Renal cortical epithelial cell (primary cell): ENCODE results near the gene GPRIN1. TPM values are rescaled to one million over a fixed set of nuclear protein-coding genes. Genes with fewer than 3 reads are reported as not detected.
"Not testable (repeated sequence)": the region's sequence is repeated elsewhere in the genome, so short reads cannot be mapped to it uniquely, and the experiment has no call there.

Source experiments
- DNase-seq: peaks from one replicate; pipeline ENCODE4 v3.0.0-alpha.2; 2011; ENCODE audit warnings: low read depth
- total RNA-seq: library from RNA; depleted of rRNA; stranded (reverse); fragments of >200 nt; gene quantifications from 2 replicates; pipeline ENCODE4 v1.2.3, GENCODE V29; 2014

The GPRIN1 gene
- total RNA-seq, 1 donor from 2014 or later: 13.2 TPM

- no peak for DNase-seq
Measured at GRCh38 chr5:176597417-176598389, 12.3 kb downstream of the GPRIN1 start.

DNA sequence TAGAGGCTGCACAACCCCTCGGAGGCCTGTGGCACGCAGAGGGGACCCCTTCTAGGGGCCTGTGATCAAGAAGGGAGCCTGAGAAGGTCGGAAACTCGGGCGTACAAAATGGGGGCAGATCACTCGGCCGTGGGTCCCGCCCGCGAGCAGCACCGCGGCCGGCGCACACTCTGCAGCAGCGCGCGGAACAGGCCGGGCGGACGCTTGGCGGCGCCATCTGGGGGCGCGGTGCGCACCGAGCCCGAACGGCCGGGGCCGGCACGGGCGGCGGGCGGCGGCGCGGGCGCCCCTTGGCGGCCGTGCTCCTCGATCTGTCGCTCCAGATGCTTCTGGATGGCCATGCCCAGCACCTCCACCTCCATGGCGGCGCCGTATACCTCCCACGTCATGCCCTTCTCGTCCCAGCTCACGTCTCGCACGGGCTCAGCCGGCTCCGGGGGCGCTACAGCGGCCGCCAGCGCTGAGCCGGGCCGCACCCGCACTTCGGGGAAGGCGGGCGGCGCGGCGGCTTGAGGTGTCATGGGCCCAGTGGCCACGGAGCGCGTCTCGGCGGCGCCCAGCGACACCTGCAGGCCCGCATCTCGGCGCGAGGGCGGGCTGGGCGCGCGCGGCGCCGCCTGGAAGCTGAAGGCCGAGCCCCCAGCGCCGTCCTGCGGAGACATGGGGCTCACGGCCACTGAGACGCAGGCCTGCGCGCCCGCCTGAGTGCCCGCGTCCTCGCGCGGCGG is 13.1 kb downstream of the GPRIN1 start:
- no peak for DNase-seq

- no peak for DNase-seq
Measured at GRCh38 chr5:176596069-176596644, 13.8 kb downstream of the GPRIN1 start.

DNA sequence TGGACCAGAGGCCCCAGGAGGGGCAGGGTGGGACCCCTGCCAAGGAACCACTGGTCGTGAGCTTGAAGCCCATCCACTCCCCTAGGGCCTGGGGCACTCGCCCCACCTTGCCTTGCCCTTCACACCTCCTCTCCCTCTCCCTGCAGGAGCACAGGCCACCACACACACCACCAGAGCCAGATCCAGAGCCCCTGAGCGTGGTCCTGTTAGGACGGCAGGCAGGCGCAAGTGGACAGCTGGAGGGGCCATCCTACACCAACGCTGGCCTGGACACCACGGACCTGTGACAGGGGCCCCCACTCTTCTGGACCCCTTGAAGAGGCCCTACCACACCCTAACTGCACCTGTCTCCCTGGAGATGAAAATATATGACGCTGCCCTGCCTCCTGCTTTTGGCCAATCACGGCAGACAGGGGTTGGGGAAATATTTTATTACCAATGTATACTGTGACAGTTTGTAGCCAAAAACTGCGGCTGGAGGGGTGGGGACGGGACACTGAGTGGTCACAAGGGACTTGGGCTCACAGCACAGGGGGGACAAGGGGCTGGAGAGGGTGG is 14.5 kb downstream of the GPRIN1 start:
- DNase-seq: no peak

DNA sequence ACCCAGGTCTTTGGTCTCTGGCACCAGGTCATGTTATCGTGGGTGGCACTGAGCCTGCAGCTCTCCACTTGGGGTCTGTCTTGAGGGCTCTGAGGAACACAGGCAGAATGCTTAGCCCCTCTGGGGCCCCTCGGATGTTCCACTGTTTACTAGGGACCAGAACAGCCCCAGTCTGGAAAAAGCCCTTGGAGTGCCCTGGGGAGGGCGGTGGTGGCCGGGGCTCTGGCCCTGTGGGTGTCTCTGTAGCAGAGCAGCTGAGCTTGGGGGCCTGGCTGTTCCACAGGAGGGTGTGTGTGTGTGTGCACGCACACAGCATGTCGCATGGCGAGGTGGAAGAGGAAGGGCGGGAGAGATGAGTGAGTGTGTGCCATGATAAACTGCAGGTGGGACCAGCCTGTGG is 15.4 kb downstream of the GPRIN1 start:
- no peak for DNase-seq

- no peak for DNase-seq
Measured at GRCh38 chr5:176593273-176593869, 16.6 kb downstream of the GPRIN1 start.

DNA sequence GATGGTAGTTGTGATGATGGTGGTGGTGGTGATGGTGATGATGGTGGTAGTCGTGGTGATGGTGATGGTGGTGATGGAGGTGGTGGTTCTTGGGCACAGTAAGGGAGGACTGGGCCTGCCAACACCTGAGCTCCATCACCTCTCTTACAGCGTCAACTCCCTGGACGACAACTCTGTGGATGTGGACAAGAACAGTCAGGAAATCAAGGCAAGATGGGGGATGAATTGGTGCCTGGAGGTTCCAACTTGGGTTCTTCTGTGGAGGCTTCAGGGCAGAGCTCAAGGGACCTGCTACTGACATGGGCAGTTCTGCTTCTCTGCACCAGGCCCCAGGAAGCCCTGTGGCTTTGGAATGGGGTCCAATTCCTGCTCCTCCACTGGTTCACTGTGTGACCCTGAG is 17.4 kb downstream of the GPRIN1 start:
- DNase-seq: no peak

DNA sequence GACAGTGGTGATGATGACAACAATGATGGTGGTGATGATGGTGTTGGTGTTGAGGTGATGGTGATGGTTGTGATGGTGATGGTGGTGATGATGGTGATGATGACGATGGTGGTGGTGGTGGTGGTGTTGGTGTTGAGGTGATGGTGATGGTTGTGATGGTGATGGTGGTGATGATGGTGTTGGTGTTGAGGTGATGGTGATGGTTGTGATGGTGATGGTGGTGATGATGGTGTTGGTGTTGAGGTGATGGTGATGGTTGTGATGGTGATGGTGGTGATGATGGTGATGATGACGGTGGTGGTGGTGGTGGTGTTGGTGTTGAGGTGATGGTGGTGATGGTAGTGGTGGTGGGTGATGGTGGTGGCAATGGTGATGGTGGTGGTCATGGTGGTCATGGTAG is 18.3 kb downstream of the GPRIN1 start:
- DNase-seq: not testable (repeated sequence)

DNA sequence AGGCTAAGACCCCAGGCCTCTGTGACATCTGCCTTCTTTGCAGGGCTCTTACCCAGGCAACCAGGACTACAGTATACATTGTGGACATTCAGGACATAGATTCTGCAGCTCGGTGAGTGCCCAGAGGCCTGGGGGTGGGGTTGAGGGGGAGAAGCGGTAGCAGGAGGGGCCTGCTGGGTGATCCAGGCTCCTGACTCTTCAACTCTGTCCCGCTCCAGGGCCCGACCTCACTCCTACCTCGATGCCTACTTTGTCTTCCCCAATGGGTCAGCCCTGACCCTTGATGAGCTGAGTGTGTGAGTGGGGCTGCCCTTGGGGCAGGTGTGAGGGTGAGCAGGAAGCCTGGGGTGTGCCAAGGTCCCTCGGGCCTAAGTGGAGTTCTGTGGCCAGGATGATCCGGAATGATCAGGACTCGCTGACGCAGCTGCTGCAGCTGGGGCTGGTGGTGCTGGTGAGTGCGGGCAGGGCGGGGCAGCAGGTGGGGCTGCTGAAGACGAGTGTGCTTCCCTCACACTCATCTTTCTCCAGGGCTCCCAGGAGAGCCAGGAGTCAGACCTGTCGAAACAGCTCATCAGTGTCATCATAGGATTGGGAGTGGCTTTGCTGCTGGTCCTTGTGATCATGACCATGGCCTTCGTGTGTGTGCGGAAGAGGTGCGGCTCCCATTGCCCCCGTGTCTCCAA is 19.8 kb downstream of the GPRIN1 start:
- DNase-seq: no peak

DNA sequence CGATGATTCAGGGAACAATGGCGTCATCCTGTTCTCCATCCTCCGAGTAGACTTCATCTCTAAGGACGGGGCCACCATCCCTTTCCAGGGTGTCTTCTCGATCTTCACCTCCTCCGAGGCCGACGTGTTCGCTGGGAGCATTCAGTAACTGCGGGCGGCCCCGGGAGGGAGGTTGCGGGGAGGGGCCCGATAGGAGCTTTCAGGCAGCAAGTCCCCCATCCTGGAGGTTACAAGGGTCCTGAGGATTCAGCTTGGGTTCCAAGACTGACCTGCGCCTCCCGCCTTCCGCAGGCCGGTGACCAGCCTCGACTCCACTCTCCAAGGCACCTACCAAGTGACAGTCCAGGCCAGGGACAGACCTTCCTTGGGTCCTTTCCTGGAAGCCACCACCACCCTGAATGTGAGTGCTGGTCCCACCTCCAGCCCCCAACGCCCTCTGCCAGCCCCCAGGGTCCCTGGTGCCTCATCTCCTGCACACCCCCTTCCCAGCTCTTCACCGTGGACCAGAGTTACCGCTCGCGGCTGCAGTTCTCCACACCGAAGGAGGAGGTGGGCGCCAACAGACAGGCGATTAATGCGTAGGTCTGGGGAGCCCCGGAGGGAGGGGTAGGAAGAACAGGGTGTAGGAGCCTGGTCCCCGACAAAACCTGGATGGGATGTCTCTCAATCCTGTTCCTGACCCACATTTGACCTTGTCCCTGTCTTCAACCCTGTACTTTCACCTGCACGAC is 20.8 kb downstream of the GPRIN1 start:
- DNase-seq: no peak

GRCh38 chr5:176588297-176588696 is 21.7 kb downstream of the GPRIN1 start:
- DNase-seq: no peak

- DNase-seq: no peak
Measured at GRCh38 chr5:176587398-176587797, 22.6 kb downstream of the GPRIN1 start.

DNA sequence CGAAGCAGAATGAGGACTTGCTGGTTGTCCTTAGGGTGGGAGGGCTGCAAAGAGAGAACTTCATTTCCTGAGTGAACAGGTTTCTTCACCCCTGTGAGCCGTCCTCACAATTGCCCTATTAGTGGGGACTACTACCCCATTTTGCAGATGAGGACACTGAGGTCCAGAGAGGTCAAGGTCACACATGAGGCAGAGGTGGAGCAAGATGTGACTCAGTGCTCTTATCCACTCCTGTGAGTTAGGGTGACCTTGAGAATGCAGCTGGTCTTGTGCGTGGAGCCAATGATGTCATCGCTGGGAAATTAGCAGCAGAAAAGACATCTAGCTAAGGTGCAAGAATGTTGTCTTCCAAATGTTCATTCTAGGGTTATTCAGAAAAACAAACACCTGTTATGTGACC is 26.9 kb downstream of the GPRIN1 start:
- no peak for DNase-seq

GRCh38 chr5:176581361-176581760 is 28.6 kb downstream of the GPRIN1 start:
- no peak for DNase-seq

DNA sequence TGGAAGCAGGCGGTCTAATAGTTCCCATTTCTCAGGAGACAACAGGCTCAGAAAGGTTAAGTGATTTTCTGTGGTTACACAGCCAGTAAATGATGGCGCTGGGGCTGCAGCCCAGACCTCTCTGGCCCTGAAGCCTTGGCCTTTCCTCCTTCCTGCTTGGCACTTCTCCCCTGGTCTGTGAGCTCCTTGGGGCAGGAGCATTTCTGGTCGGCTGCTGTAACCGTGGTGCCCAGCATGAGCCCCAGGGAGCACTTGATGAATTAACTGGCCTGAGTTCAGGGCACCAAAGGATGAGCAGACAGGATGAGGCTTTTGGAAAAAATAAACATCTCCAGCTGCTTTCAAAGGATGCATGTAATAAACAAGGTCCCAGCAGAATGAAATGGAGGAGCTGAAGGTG is 30.6 kb downstream of the GPRIN1 start:
- DNase-seq: no peak

- peak; percentile 49 for DNase-seq
Measured at GRCh38 chr5:176578391-176578808, 31.6 kb downstream of the GPRIN1 start.

DNA sequence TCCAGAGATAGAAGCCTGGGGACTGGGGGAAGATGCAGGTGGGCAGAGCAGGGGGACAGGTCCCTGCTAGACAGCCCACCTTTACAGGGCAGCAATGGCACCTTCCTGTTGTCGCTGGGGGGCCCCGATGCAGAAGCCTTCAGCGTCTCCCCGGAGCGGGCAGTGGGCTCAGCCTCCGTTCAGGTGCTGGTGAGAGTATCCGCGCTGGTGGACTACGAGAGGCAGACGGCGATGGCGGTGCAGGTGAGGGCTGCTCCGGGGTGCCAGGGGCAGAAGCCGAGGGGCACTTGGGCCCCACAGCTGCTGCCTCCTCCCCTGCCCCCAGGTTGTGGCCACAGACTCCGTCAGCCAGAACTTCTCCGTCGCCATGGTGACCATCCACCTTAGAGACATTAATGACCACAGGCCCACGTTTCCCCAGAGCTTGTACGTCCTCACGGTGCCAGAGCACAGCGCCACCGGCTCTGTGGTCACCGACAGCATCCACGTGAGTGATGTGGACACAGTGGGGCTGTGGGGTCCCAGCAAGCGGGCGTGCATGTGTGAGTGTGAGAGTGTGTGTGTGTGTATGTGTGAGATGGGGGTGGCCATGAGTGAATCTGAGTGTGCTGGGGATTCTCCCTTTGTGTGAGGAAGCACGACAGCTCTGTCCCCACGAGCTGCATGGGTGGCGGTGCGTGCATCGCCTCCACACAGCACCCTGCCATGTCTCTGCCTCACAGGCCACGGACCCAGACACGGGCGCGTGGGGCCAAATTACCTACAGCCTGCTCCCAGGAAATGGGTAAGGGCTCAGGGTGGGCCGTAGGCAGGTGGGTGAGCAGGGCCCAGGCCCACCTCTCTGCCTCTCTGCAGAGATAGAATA is 32.4 kb downstream of the GPRIN1 start:
- no peak for DNase-seq

GRCh38 chr5:176575488-176576422 is 34.2 kb downstream of the GPRIN1 start:
- no peak for DNase-seq
